K562 (cell line): ENCODE measurements around the gene GPD2. TPM values are rescaled to one million over a fixed set of nuclear protein-coding genes. Genes with fewer than 3 reads are reported as not detected.

Experiments used
- CEBPB ChIP-seq: fragments of 450-650 bp; IDR thresholded peaks from 2 replicates; pipeline ENCODE4 v1.6.1; 2016; ENCODE audit warnings: missing genetic modification characterization, missing compliant biosample characterization
- EWSR1 ChIP-seq: fragments of 450-650 bp; IDR thresholded peaks from 2 replicates; pipeline ENCODE4 v1.6.1; 2018; ENCODE audit warnings: borderline replicate concordance, mild to moderate bottlenecking, low read depth, moderate library complexity; ENCODE audit not compliant: partially characterized antibody
- KDM2B ChIP-seq: fragments of 250-450 bp; sonication (Bioruptor Pico); IDR thresholded peaks from 2 replicates; pipeline ENCODE4 v1.8.0; 2021; ENCODE audit warnings: mild to moderate bottlenecking, moderate library complexity
- MAFF ChIP-seq: IDR thresholded peaks from 2 replicates; pipeline ENCODE4 v1.6.1; 2012; ENCODE audit warnings: low read length, improper control_type of control experiment
- MAFK ChIP-seq: IDR thresholded peaks from 2 replicates; pipeline ENCODE4 v1.6.1; 2011; ENCODE audit warnings: low read length, improper control_type of control experiment
- OTX1 ChIP-seq: fragments of 450-650 bp; formaldehyde crosslinking; IDR thresholded peaks from 2 replicates; pipeline ENCODE4 v1.4.0; 2022; ENCODE audit warnings: mild to moderate bottlenecking
- RBM25 ChIP-seq: fragments of 200-400 bp; formaldehyde crosslinking; IDR thresholded peaks from 2 replicates; pipeline ENCODE4 v1.6.1; 2018; ENCODE audit warnings: low read length, low read depth, moderate library complexity; ENCODE audit not compliant: severe bottlenecking
- SUPT5H ChIP-seq: fragments of 450-650 bp; IDR thresholded peaks from 2 replicates; pipeline ENCODE4 v1.6.1; 2016
- ZBTB12 ChIP-seq: fragments of 250-450 bp; sonication (Bioruptor Pico); IDR thresholded peaks from 2 replicates; pipeline ENCODE4 v1.4.0; 2020
- ZEB2 ChIP-seq: fragments of 450-650 bp; IDR thresholded peaks from 2 replicates; pipeline ENCODE4 v1.6.1; 2016
- ZNF253 ChIP-seq: fragments of 250-450 bp; sonication (Bioruptor Pico); conservative IDR thresholded peaks from 2 replicates; pipeline ENCODE4 v1.6.1; 2021; ENCODE audit warnings: mild to moderate bottlenecking
- ZNF282 ChIP-seq: sonication (generic); formaldehyde crosslinking; IDR thresholded peaks from 2 replicates; pipeline ENCODE4 v1.8.1; 2023; ENCODE audit warnings: missing genetic modification reagents
- ZNF507 ChIP-seq: conservative IDR thresholded peaks from 2 replicates; pipeline ENCODE4 v1.6.1; 2017; ENCODE audit warnings: missing genetic modification characterization, missing compliant biosample characterization
- polyA plus RNA-seq, 8 experiments: library from polyadenylated mRNA; depleted of rRNA in 4 of 8; stranded (reverse) in 5 of 8; unstranded in 3 of 8; fragments of >200 nt; fragmentation: Nextera tagmentation in 2 of 8; fragmentation: Illumina TruSeq in 1 of 8; extraction: Ambion mirVana in 2 of 8; extraction: Trizol in 1 of 8; gene quantifications; 2 replicates each; pipeline versions ENCODE4 v1.2.1 to v1.2.3, GENCODE V29; 2011 to 2014; ENCODE audit warnings: inconsistent platforms in 1 of 8, missing spikeins in 1 of 8
- total RNA-seq, 7 experiments: library from RNA; depleted of rRNA in 6 of 7; stranded (reverse); fragments of >200 nt in 6 of 7; fragmentation: Illumina TruSeq in 2 of 7; extraction: Trizol in 2 of 7; gene quantifications; 2 replicates each; pipeline versions ENCODE4 v1.2.1 to v1.2.3, GENCODE V29; 2011 to 2021; ENCODE audit warnings: low replicate concordance in 1 of 7
- TF ChIP-seq, protein P1 (sequence below), 2 experiments: IDR thresholded peaks in 1 of 2; conservative IDR thresholded peaks in 1 of 2; 2 replicates each; pipeline ENCODE4 v1.6.1; 2016; ENCODE audit warnings: low read depth in 2 of 2, mild to moderate bottlenecking in 1 of 2, missing compliant biosample characterization in 1 of 2, missing genetic modification characterization in 1 of 2, moderate library complexity in 1 of 2
- TF ChIP-seq, protein P2 (sequence below): fragments of 250-450 bp; sonication (Bioruptor Pico); IDR thresholded peaks from 2 replicates; pipeline ENCODE4 v1.5.0; 2021; ENCODE audit warnings: mild to moderate bottlenecking, borderline replicate concordance
- TF ChIP-seq, protein P3 (sequence below): sonication (generic); formaldehyde crosslinking; IDR thresholded peaks from 2 replicates; pipeline ENCODE4 v1.8.1; 2022; ENCODE audit warnings: missing genetic modification reagents
- TF ChIP-seq, protein P4 (sequence below), 2 experiments: fragments of 450-650 bp in 1 of 2; IDR thresholded peaks; 2 replicates each; pipeline ENCODE4 v1.6.1; 2011 to 2017; ENCODE audit warnings: low read depth in 2 of 2, antibody characterized with exemption in 1 of 2, borderline replicate concordance in 1 of 2, low read length in 1 of 2, mild to moderate bottlenecking in 1 of 2, mixed read lengths in 1 of 2; ENCODE audit not compliant: control insufficient read depth in 1 of 2

GPD2 gene
- total and polyA plus RNA-seq, 9 of the 15 experiments (the other 6 are each of a cell fraction or from before 2014, with no cell fraction given): 5.2 to 39.2 (median 19.0) TPM

DNA sequence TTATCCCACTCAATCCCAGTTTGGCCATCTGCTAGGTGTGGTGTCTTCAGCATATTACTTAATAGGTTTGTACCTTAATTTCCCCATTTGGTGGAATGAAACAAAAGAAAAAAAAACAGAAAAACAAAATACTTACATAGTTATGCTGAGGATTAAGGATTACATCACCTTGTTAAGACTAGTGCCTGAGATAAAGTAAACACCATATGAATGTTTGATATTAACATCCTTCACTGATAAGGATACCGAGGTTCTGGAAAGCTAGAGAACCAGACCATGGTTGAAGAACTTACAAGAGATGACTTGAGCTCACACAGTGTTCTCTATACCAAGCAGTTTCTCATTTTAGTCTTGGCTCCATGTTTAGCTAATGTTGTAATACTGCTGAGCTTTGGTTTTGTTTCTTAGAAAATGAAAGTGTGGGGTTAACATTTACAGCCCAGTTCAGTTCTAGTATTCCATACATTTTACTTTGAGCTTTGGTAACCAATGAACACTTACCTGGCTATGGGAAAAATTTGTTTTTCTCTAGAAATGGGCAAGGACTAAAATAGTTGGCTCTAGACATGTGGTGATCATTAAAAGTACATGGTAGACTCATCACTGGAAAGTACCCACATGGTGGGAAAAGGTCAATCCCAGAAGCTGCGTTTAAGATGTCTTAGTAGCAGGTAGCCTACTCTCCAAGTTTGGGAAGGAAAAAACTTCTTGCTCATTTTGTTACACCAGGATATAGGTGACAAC, 5.8 kb upstream of the GPD2 start (continued):
- TF ChIP-seq, protein P1, sequence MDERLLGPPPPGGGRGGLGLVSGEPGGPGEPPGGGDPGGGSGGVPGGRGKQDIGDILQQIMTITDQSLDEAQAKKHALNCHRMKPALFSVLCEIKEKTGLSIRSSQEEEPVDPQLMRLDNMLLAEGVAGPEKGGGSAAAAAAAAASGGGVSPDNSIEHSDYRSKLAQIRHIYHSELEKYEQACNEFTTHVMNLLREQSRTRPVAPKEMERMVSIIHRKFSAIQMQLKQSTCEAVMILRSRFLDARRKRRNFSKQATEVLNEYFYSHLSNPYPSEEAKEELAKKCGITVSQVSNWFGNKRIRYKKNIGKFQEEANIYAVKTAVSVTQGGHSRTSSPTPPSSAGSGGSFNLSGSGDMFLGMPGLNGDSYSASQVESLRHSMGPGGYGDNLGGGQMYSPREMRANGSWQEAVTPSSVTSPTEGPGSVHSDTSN (CRISPR knock-in tag; IDR thresholded peaks at IDR 0.05; ENCODE audit: low read depth): no peak
- TF ChIP-seq, protein P1 (tag; conservative IDR thresholded peaks at IDR 0.05; ENCODE audit: low read depth): no peak
- TF ChIP-seq RBM25: no peak
- no peak for TF ChIP-seq ZNF253 (CRISPR knock-in tag)
- no peak for TF ChIP-seq MAFF
- TF ChIP-seq SUPT5H: no peak
- TF ChIP-seq ZEB2: no peak
- TF ChIP-seq, protein P2, sequence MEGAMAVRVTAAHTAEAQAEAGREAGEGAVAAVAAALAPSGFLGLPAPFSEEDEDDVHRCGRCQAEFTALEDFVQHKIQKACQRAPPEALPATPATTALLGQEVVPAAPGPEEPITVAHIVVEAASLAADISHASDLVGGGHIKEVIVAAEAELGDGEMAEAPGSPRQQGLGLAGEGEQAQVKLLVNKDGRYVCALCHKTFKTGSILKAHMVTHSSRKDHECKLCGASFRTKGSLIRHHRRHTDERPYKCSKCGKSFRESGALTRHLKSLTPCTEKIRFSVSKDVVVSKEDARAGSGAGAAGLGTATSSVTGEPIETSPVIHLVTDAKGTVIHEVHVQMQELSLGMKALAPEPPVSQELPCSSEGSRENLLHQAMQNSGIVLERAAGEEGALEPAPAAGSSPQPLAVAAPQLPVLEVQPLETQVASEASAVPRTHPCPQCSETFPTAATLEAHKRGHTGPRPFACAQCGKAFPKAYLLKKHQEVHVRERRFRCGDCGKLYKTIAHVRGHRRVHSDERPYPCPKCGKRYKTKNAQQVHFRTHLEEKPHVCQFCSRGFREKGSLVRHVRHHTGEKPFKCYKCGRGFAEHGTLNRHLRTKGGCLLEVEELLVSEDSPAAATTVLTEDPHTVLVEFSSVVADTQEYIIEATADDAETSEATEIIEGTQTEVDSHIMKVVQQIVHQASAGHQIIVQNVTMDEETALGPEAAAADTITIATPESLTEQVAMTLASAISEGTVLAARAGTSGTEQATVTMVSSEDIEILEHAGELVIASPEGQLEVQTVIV (CRISPR knock-in tag): no peak
- TF ChIP-seq EWSR1: no peak
- no peak for TF ChIP-seq ZNF507 (tag)
- peak; percentile 61; the same call in 1 of the 2 replicates for TF ChIP-seq CEBPB (tag)
- no peak for TF ChIP-seq OTX1
- no peak for TF ChIP-seq ZNF282
- no peak for TF ChIP-seq KDM2B
- TF ChIP-seq, protein P3, sequence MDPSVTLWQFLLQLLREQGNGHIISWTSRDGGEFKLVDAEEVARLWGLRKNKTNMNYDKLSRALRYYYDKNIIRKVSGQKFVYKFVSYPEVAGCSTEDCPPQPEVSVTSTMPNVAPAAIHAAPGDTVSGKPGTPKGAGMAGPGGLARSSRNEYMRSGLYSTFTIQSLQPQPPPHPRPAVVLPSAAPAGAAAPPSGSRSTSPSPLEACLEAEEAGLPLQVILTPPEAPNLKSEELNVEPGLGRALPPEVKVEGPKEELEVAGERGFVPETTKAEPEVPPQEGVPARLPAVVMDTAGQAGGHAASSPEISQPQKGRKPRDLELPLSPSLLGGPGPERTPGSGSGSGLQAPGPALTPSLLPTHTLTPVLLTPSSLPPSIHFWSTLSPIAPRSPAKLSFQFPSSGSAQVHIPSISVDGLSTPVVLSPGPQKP (CRISPR knock-in tag): no peak
- TF ChIP-seq, protein P4, sequence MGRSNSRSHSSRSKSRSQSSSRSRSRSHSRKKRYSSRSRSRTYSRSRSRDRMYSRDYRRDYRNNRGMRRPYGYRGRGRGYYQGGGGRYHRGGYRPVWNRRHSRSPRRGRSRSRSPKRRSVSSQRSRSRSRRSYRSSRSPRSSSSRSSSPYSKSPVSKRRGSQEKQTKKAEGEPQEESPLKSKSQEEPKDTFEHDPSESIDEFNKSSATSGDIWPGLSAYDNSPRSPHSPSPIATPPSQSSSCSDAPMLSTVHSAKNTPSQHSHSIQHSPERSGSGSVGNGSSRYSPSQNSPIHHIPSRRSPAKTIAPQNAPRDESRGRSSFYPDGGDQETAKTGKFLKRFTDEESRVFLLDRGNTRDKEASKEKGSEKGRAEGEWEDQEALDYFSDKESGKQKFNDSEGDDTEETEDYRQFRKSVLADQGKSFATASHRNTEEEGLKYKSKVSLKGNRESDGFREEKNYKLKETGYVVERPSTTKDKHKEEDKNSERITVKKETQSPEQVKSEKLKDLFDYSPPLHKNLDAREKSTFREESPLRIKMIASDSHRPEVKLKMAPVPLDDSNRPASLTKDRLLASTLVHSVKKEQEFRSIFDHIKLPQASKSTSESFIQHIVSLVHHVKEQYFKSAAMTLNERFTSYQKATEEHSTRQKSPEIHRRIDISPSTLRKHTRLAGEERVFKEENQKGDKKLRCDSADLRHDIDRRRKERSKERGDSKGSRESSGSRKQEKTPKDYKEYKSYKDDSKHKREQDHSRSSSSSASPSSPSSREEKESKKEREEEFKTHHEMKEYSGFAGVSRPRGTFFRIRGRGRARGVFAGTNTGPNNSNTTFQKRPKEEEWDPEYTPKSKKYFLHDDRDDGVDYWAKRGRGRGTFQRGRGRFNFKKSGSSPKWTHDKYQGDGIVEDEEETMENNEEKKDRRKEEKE (IDR thresholded peaks at IDR 0.05; ENCODE audit: borderline replicate concordance in 1 of 2, control insufficient read depth in 1 of 2, low read depth in 2 of 2, low read length in 1 of 2): no peak
- no peak for TF ChIP-seq MAFK
- TF ChIP-seq ZBTB12 (CRISPR knock-in tag): no peak
